ENCODE measurements around the gene RIC8A.

The RIC8A gene

DNA sequence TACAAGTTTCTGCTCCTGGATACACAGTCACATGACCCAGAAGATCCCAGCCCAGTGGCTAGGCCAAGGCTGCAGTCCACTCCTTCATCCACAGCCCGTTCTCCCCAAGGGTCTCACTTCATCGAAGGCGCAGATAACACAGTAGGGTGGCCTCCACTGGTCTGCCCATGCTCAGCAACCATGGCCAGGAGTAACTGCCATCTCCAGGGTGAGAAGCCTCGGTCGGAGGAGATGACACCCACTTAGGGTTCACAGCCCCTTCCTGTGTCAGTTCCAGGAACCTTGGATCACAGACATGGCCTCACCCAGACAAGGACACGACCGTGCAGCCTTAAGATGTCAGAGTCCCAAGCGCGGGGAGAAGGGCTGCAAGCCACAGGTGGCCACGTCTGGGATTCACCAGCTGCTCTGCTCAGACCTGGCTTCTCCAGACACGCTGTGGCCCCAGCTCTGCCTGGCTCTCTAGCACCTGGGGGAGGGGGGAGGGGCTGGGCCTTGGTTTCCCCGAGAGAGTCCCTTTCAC lies 2.9 kb upstream of the RIC8A start:
- DNase-seq (ENCODE audit: low spot score) = no peak

DNA sequence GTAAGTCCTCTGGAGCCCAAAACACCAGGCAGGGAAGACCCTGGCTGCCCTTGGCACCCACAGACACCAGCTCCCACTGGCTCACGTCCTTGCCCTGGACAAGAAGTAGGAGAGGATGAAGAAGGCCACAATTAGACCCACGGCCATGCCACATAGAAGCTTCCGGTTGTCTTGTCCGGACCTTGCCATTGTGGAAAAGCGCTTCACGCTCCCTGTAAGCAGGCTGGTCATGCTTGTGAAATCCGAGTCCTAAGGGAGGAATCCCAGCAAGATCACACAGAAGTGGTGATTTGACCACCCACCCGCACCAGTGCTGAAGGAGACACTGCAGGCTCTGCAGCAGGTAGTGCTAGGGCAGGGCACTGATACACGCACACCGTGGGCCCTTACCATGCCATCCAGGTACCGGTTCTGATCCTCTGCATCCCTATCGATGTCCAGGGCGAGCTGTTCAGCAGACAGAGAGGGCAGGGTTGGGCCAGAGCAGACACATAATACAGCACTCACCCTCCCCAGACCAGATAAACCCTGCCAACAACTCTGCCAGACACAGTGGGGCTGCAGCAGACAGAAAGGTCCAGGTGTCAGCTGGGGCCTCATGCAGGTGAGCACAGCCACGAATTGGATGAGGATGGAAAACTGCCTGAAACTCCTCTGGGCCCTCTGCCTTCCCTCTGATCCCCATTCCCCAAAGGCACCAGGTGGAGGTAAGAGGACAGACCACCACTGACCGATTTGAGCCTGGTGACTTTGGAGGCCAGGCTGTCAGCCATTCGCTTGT lies 2.1 kb upstream of the RIC8A start:
- no peak for DNase-seq (ENCODE audit: low spot score)

DNA sequence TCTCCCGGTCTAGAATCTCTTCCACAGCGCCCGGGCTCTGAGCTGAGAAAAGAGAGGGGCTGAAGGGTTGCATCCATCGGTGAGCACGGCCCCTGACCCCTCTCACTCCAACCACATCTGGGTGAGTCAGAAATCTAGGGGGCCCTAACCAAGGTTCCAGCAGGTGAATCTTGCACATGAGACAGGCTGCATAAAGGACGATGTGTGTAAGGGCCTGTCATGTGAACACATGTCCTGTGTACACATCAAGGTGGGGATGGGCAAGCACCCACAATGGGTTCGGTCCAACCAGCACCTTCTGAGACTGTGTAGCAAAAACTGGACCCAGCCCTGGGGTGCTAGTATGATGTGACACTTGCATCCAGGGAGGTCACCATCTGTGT lies 1.5 kb upstream of the RIC8A start:
- no peak for DNase-seq (ENCODE audit: low spot score)

DNA sequence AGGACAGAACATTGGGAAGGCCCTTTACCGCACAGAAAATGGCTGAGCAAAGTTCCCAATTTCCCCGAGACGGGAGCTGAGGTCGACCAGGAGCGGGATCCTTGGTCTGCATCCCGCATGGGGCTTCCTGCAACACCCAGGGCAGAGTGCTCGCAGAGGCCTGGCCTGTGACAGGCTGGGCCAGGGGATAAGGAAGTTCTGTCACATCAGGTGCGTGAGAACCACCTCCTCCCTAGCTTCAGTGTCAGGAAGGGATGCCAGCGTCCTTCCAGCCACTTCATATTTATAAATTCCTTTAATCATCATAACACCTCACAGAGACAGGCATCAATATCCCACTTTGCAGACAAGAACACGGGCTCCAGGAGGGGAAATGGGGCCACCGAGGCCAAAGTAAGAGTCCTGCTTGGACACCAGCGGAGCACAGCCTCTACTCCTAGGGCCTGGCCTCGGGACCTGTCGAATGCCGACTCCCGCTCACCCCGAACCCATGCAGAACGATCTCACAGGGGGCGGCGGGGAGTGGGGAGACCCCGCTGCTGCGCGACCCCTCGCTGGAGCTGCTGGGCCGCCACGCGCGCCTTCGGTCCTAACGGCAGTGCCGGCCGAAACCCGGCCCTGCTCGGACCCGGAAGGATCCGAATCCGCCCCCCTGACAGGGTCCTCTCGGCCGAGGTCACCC lies 841 bp upstream of the RIC8A start:
- DNase-seq (ENCODE audit: low spot score) = peak; percentile 44

DNA sequence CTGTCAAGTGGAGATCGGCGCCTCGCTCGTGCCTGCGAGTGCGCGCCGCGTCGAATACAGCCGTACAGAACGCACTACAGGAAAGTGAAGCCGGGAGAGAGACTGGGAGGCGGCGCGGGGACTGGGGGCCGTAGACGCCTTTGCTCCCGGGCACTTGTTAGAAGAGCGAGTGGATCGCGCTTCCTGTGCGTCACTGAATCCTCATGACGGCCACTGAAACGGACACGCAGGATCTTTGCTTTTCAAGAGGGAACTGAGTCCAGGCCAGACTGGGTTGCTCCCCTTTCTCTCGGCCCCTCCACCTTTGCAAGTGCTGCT lies 314 bp downstream of the RIC8A start:
- DNase-seq (ENCODE audit: low spot score) = peak; percentile 22

DNA sequence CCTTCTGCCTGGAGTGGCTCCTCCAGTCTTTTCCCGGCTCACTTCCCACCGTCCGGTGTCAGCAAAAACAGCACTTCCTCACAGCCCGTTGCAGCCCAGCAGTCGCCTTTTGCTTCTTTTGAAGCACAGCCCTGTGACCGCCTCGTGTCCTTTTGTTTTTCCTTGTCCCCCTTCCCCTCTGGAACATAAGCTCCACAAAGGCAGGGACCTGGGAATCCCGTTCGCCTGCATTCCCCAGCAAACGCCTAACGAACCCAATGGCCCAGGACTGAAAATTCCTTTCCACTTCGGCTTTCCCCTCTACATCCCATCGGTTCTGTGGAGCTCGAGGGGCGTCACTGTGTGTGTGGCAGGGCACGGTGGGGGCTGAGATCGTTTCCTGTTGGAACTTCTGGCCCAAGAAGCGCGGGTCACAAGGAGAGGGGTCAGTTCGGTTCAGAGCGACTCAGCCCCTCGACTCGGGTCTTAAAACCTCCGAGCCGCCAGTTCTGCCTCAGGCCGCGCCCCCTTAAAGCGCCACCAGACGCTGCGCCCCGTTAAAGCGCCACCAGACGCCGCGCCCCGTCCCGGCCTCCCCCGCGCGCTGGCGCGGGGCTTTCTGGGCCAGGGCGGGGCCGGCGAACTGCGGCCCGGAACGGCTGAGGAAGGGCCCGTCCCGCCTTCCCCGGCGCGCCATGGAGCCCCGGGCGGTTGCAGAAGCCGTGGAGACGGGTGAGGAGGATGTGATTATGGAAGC lies 841 bp downstream of the RIC8A start:
- DNase-seq (ENCODE audit: low spot score) = peak; percentile 87

DNA sequence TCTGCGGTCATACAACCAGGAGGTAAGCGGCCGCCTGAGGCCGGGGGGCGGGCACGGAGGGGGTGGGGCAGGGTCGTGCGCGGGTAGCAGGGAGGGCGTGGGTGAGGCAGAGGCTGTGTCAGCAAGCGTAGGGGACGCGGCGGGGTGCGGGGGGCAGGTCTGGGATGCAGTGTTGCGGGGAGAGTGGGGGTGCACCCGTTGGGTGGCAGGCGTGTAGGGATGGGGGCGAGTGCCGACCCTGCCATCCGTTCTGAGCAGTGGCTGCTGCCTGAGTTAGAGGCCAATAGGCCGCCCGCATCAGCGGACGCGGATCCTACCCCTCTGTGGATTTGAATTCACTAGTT lies 1.4 kb downstream of the RIC8A start:
- no peak for DNase-seq (ENCODE audit: low spot score)

DNA sequence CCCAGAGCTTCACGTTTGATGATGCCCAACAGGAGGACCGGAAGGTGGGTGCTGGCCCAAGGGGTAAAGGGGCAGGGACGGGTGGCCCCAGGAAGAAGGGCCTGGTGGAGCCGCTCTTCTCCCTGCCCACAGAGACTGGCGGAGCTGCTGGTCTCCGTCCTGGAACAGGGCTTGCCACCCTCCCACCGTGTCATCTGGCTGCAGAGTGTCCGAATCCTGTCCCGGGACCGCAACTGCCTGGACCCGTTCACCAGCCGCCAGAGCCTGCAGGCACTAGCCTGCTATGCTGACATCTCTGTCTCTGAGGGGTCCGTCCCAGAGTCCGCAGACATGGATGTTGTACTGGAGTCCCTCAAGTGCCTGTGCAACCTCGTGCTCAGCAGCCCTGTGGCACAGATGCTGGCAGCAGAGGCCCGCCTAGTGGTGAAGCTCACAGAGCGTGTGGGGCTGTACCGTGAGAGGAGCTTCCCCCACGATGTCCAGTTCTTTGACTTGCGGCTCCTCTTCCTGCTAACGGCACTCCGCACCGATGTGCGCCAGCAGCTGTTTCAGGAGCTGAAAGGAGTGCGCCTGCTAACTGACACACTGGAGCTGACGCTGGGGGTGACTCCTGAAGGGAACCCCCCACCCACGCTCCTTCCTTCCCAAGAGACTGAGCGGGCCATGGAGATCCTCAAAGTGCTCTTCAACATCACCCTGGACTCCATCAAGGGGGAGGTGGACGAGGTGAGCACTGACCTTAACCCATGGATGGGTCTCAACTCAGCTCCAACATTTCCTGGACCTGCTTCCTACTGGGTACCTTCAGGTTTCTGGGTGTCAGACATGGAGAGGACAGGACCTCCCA lies 2.0 kb downstream of the RIC8A start:
- DNase-seq (ENCODE audit: low spot score) = peak; percentile 20

DNA sequence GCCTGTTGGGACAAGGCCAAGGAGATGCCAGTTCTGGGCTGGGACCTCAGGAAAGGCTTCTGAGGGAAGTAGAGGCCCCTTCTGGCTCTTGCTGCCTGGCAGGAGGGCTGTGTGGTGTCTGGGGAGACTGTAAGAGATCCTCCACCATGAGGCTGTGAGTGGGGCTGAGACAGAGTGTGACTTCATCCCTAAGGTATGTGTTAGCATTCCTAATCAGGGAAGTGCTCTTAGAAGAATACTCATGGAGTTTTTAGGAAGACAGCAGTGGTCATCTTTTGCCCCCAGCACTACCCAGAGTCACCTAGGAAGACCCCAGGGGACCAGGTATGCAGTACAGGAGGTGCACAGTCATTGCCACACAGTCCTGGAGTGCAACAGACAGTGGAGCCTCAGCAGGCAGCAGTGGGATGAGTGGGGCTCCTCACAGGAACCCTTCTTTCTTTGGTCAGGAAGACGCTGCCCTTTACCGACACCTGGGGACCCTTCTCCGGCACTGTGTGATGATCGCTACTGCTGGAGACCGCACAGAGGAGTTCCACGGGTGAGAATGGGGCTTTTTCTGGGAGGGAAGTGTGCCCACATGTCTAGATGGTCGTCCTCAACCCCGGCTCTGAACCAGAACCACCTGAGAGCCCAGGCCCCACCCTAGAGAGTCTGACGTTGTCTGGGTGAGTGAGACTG lies 2.8 kb downstream of the RIC8A start:
- DNase-seq (ENCODE audit: low spot score) = peak; percentile 83

DNA sequence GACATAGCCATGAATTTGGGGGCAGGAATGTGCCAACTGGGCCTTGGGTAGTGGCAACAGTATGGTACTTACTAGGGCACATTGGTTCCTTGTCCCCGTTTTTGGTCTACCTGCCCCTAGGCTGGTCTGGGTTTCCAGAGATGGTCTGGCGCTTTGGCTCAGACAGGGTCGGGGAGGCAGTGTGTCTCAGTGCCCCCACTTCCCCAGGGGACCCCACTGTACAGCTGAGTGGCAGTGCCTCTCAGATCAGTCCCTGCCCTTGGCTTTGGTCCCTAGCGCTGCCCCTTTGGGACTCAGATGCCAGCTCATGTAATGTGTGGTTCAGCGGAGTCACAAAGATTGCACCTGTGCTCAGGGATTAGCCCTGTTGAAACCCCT lies 3.3 kb downstream of the RIC8A start:
- no peak for DNase-seq (ENCODE audit: low spot score)

DNA sequence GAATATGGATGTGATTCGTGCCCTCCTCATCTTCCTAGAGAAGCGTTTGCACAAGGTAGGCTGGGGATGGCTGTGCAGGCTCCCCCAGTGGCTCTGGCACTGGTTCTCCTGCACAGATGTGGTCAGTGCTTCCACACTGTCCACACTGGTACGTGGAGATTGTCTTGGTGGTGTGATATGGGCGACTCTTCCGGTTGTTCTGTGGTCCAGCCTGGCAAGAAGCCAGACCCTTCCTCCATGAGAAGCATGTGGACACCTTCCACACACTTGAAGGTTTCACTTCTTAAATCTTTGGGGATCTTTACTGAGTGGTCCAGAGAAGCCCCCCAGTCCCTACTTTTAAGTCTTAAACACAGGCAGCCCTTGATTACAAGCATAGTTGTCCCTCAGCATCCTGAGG lies 3.8 kb downstream of the RIC8A start:
- DNase-seq (ENCODE audit: low spot score) = no peak

DNA sequence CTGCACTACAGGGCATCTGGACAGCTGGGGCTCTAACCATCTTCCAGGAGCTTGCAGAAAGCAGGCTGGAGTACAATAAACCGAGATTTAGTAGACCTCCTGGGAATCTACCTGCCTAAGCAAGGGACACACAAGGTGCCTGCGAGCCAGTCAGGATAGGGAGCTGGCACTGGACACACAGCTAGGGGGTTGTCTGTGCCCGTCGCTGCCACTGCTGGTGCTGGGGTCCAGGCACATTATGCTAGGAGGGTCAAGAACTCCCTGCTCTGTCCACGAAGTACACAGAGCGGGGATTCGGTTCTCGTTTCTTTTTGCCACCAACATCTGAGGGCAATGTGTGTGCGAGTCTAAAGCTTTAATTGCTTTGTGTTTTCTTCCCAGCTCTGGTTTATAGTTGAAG lies 4.2 kb downstream of the RIC8A start:
- no peak for DNase-seq (ENCODE audit: low spot score)

DNA sequence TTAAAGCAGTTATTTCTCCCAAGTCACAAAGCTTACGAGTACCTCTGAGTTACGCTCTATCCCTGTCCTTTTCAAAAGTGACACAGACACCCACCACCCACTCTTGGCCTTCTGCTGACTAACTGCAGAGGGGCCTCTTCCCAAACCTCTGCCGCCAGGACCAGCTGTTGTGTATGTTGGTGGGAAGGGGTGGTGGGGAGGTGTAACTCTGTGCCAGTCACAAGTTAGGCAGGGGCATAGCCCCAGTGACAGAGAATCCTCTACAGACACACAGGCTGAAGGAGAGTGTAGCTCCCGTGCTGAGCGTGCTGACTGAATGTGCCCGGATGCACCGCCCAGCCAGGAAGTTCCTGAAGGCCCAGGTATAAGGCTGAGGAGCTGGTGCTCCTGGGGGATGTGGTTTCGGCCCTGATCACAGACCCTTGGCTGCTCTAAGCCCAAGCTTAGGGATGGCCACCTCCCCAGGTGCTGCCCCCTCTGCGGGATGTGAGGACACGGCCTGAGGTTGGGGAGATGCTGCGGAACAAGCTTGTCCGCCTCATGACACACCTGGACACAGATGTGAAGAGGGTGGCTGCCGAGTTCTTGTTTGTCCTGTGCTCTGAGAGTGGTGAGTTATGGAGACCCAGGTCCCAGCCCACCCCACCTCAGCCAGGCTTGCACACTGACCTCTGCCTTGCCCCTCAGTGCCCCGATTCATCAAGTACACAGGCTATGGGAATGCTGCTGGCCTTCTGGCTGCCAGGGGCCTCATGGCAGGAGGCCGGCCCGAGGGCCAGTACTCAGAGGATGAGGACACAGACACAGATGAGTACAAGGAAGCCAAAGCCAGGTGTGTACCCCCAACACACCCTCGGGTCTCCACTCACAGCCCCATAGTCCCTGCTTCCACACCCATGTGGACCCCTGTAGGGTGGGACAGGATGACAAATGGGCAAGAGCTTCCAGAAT lies 4.9 kb downstream of the RIC8A start:
- no peak for DNase-seq (ENCODE audit: low spot score)

DNA sequence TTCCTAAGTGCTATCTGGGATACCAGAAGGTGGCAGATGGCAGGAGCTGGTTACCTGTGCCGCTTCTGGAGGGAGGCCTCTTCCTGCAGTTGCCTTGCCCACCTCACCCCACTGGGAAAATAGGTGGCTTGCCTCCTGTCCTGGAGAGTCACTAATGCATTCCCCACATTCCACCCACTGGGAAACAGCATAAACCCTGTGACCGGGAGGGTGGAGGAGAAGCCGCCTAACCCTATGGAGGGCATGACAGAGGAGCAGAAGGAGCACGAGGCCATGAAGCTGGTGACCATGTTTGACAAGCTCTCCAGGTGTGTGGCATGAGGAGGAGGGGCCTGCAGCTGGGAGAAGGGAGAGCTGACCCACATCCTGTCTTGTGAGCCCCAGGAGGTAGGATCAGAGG lies 5.6 kb downstream of the RIC8A start:
- DNase-seq (ENCODE audit: low spot score) = no peak

DNA sequence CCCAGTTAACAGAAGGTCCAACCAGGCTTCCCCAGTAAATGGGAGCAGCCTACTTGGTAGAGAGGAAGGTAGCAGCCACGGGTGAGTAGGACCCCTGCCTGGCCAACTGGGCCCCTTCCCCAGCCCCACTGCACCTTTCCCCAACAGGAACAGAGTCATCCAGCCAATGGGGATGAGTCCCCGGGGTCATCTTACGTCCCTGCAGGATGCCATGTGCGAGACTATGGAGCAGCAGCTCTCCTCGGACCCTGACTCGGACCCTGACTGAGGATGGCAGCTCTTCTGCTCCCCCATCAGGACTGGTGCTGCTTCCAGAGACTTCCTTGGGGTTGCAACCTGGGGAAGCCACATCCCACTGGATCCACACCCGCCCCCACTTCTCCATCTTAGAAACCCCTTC lies 6.6 kb downstream of the RIC8A start:
- DNase-seq (ENCODE audit: low spot score) = no peak

DNA sequence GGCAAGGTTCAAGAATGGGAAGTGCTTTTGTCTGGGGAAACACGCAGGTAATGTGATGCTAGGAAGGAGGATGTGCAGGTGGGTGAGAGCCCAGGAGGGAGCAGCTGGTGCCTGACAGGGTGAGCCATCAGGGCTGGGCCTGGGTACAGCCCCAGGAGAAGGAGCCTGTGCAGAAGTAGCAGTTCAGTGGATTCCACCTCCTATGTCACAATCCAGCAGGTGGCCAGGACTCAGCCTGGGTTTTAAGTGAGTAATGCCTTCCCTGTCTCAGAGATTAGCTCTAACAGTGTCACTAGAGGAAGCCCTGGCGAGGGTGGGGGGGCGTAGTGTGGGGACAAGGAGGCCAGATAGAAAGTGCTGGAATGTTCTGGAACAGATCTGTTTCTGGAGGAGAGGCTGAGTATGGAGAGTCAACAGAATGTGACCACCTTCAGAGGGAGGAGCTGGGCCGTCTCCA lies 8.1 kb downstream of the RIC8A start:
- no peak for DNase-seq (ENCODE audit: low spot score)

DNA sequence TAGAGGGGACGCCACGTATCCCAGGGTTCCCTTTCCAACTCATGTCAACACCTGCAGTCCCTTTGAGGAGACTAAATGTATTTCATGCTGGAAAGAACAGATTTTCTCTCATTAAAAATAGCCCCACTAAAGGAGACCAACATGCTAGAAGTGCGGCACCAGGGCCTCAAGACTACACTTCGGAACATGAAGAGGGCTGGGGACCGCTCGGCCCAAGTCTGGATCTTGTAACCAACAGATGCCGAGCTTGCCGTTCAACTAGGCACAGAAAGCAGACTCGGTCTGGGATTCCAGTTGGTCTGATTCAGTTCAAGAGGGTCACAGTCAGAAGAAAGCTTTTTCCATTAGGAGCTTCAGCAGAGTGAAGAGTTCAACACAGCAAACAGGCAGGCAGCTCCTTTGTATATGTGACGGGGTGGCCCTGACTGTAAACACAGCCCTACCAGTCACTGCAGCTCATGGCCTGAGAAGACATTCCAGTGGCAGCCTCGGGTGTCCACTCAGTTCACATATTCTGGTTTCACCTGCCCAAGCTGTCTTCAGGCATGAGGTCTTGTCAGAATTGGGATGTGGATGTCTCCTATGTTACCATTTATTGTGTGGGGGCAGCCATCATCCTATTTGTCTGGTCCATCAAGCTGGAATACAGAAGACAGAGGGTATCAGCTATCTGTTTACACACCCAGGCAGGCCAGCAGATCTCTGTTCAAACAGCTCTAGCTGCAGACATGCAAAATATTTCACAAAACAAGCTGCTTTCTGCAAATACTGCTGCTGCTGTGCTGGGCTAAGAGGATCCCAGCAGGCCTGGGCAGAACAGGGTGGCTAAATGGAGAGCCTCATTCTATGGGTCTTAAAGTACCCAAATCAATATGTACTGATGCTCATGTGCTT lies 8.8 kb downstream of the RIC8A start:
- DNase-seq (ENCODE audit: low spot score) = no peak

DNA sequence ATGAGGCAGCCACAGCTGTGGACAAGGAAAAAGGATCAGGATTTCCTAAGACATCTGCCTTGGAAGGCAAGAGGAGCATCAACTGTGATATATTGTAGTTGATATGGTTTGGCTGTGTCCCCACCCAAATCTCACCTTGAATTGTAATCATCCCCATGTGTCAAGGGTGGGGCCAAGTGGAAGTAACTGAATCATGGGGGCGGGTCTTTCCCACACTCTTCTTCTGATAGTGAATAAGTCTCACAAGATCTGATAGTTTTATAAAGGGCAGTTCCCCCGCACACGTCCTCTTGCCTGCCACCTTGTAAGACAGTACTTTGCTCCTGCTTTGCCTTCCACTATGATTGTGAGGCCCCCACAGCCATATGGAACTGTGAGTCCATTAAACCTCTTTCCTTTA lies 10.2 kb downstream of the RIC8A start:
- no peak for DNase-seq (ENCODE audit: low spot score)

DNA sequence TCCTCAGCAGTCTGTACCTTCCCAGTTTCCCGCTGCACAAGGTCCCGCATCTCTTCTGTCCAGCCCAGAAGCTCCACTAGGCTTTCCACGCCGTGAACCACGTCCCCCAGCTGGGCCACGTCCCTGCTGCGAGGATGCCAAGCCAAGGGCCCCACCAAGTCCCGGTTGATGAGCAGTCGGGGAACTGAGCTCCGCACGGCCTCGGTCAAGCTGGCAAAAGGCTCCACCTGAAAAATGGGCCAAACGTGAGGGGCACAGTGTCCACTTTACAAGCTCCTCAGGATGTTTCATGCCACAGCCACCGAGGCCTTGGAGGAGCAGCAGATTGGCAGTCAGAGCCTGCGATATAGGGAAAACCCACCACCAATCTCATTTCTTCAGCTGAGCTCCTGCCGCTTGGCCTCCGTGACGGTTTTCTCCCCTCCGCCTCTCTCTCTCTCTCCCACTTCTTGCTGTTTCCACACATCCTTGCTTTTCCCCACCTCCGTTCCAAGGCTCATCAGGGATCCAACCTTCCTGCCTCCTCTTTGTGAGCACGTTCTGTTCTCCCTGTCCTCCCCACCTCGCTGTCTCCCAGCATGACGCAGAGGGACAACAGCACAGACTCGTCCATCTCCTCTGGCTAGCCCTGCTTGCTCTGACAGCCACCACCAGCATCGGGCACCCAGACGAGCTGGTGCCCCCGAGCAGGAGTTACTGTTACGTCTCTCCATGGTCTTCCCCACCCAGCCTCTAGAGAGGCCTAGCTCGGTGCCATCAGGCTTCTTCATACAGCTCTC lies 11.5 kb downstream of the RIC8A start:
- DNase-seq (ENCODE audit: low spot score) = no peak
